WTC11 (cell line): ENCODE results near the gene HS3ST3A1. TPM values are rescaled to one million over a fixed set of nuclear protein-coding genes. Genes with fewer than 3 reads are reported as not detected.

Experiments
- ATAC-seq: fragments of 200-7000 bp; cut with Tn5 transposase; 2 replicates; pipeline ENCODE4 v1.10.0; 2021; ENCODE audit warnings: mild to moderate bottlenecking, moderate library complexity
- CTCF ChIA-PET: fragments of 300-600 bp; sonication (Branson Sonifier 250); formaldehyde crosslinking; loops from one replicate; lab custom pipeline; 2021; ENCODE audit warnings: antibody characterized with exemption; lab: Charles Lee
- POLR2A ChIA-PET: fragments of 350-600 bp; sonication (Branson Sonifier 250); formaldehyde crosslinking; loops from one replicate; lab custom pipeline; 2021; ENCODE audit warnings: antibody characterized with exemption; lab: Charles Lee
- DNase-seq: peaks from one replicate; pipeline ENCODE4 v3.0.0; 2021; ENCODE audit warnings: low spot score
- H3K27ac Mint-ChIP-seq: 2 replicates; pipeline ENCODE4 v1.8.0; 2021; ENCODE audit warnings: mixed read lengths
- H3K27me3 Mint-ChIP-seq: 2 replicates; pipeline ENCODE4 v1.8.0; 2021; ENCODE audit warnings: low read depth, mild to moderate bottlenecking, moderate library complexity, mixed read lengths
- H3K36me3 Mint-ChIP-seq: 2 replicates; pipeline ENCODE4 v1.8.0; 2021; ENCODE audit warnings: mixed read lengths
- H3K4me1 Mint-ChIP-seq: 2 replicates; pipeline ENCODE4 v1.8.0; 2022; ENCODE audit warnings: mixed read lengths
- H3K4me3 Mint-ChIP-seq: 2 replicates; pipeline ENCODE4 v1.8.0; 2021; ENCODE audit warnings: mild to moderate bottlenecking, moderate library complexity, mixed read lengths
- H3K9me3 Mint-ChIP-seq: 2 replicates; pipeline ENCODE4 v1.8.0; 2021; ENCODE audit warnings: mixed read lengths
- ATF3 ChIP-seq: sonication (generic); formaldehyde crosslinking; conservative IDR thresholded peaks from 2 replicates; pipeline ENCODE4 v1.8.1; 2022; ENCODE audit warnings: mild to moderate bottlenecking, missing genetic modification reagents
- ATF6 ChIP-seq: sonication (generic); formaldehyde crosslinking; IDR thresholded peaks from 2 replicates; pipeline ENCODE4 v1.8.1; 2023; ENCODE audit warnings: mild to moderate bottlenecking, missing genetic modification reagents
- CBFB ChIP-seq: sonication (generic); formaldehyde crosslinking; IDR thresholded peaks from 2 replicates; pipeline ENCODE4 v1.8.1; 2022; ENCODE audit warnings: mild to moderate bottlenecking, low read depth, missing genetic modification reagents
- E2F1 ChIP-seq: sonication (generic); formaldehyde crosslinking; IDR thresholded peaks from 2 replicates; pipeline ENCODE4 v1.8.0; 2022; ENCODE audit warnings: mild to moderate bottlenecking, missing genetic modification reagents
- ELF4 ChIP-seq: sonication (generic); formaldehyde crosslinking; IDR thresholded peaks from 2 replicates; pipeline ENCODE4 v1.8.1; 2022; ENCODE audit warnings: low read depth, mild to moderate bottlenecking, moderate library complexity, missing genetic modification reagents
- ERG ChIP-seq: fragments of 250-450 bp; sonication (Bioruptor Pico); IDR thresholded peaks from 2 replicates; pipeline ENCODE4 v1.8.0; 2021; ENCODE audit warnings: mild to moderate bottlenecking
- FOXJ3 ChIP-seq: sonication (generic); formaldehyde crosslinking; IDR thresholded peaks from 2 replicates; pipeline ENCODE4 v1.9.0; 2021; ENCODE audit warnings: missing genetic modification reagents, mild to moderate bottlenecking, borderline replicate concordance
- NFATC4 ChIP-seq: fragments of 250-450 bp; sonication (Bioruptor Pico); IDR thresholded peaks from 2 replicates; pipeline ENCODE4 v1.9.0; 2021; ENCODE audit warnings: mild to moderate bottlenecking
- NR2C2 ChIP-seq: sonication (generic); formaldehyde crosslinking; IDR thresholded peaks from 2 replicates; pipeline ENCODE4 v1.8.0; 2022; ENCODE audit warnings: mild to moderate bottlenecking, missing genetic modification reagents
- PREB ChIP-seq: sonication (generic); formaldehyde crosslinking; IDR thresholded peaks from 2 replicates; pipeline ENCODE4 v1.8.1; 2022; ENCODE audit warnings: mild to moderate bottlenecking, missing genetic modification reagents, moderate library complexity, borderline replicate concordance
- RORB ChIP-seq: fragments of 250-450 bp; sonication (Bioruptor Pico); IDR thresholded peaks from 2 replicates; pipeline ENCODE4 v1.9.0; 2021; ENCODE audit warnings: mild to moderate bottlenecking
- SMAD3 ChIP-seq: sonication (generic); formaldehyde crosslinking; IDR thresholded peaks from 2 replicates; pipeline ENCODE4 v1.8.0; 2022; ENCODE audit warnings: missing genetic modification reagents, mild to moderate bottlenecking, borderline replicate concordance
- STAT6 ChIP-seq: sonication (generic); formaldehyde crosslinking; conservative IDR thresholded peaks from 2 replicates; pipeline ENCODE4 v1.8.1; 2023; ENCODE audit warnings: mild to moderate bottlenecking, low read depth, missing genetic modification reagents, moderate library complexity
- TCF7 ChIP-seq: sonication (generic); formaldehyde crosslinking; IDR thresholded peaks from 2 replicates; pipeline ENCODE4 v1.8.0; 2022; ENCODE audit warnings: mild to moderate bottlenecking, low read depth, missing genetic modification reagents, moderate library complexity
- TP53 ChIP-seq: sonication (generic); formaldehyde crosslinking; IDR thresholded peaks from 2 replicates; pipeline ENCODE4 v1.8.1; 2023; ENCODE audit warnings: mild to moderate bottlenecking, missing genetic modification reagents
- ZBTB43 ChIP-seq: sonication (generic); formaldehyde crosslinking; IDR thresholded peaks from 2 replicates; pipeline ENCODE4 v1.8.1; 2023; ENCODE audit warnings: mild to moderate bottlenecking, missing genetic modification reagents
- ZNF423 ChIP-seq: fragments of 250-450 bp; sonication (Bioruptor Pico); IDR thresholded peaks from 2 replicates; pipeline ENCODE4 v2.1.2; 2022; ENCODE audit warnings: mild to moderate bottlenecking, moderate library complexity
- total RNA-seq: library from RNA; stranded (reverse); gene quantifications from 3 replicates; pipeline ENCODE4 v1.2.3, GENCODE V29; 2021

The HS3ST3A1 gene
- total RNA-seq, 1 experiment from 2014 or later = 9.7 TPM

- CTCF ChIA-PET = interaction anchor here (0.6 kb wide), 1 partner anchor 56 kb away, joined by 6 read pairs; no protein-coding TSS in a partner anchor
- no peak overlapping the region for H3K4me3 Mint-ChIP-seq
- H3K27ac Mint-ChIP-seq = no peak overlapping the region
Observed at GRCh38 chr17:13537167-13537731, 64.5 kb downstream of the HS3ST3A1 start.

More at GRCh38 chr17:13537167-13537731, 64.5 kb downstream of the HS3ST3A1 start:
- no peak for ATAC-seq
- no peaks in the 10 kb centered on the region; the same call in 1 of the 2 replicates for H3K27me3 Mint-ChIP-seq
- TF ChIP-seq NR2C2 (CRISPR knock-in tag) = no peak
- TF ChIP-seq ATF3 (CRISPR knock-in tag) = no peak
- TF ChIP-seq E2F1 (CRISPR knock-in tag) = no peak
- no peak for TF ChIP-seq PREB (CRISPR knock-in tag)
- TF ChIP-seq ZBTB43 (CRISPR knock-in tag) = no peak
- TF ChIP-seq FOXJ3 (CRISPR knock-in tag) = no peak
- no peak for TF ChIP-seq CBFB (CRISPR knock-in tag)
- no peak for TF ChIP-seq NFATC4 (CRISPR knock-in tag)
- no peak for TF ChIP-seq SMAD3
- no peak for TF ChIP-seq STAT6 (CRISPR knock-in tag)
- no peak for TF ChIP-seq ZNF423 (CRISPR knock-in tag)
- no peak for TF ChIP-seq ERG (CRISPR knock-in tag)
- TF ChIP-seq ELF4 = no peak
- TF ChIP-seq RORB (CRISPR knock-in tag) = no peak
- no peak for TF ChIP-seq TP53 (CRISPR knock-in tag)
- no peak for TF ChIP-seq ATF6 (CRISPR knock-in tag)
- no peak for TF ChIP-seq TCF7
- TF ChIP-seq, all 79 proteins: peak for 0
- H3K9me3 Mint-ChIP-seq = peaks cover 23% of the 10 kb centered on the region
- H3K4me1 Mint-ChIP-seq = peaks cover 5% of the 10 kb centered on the region
- POLR2A ChIA-PET = no interaction called here
- no peak for DNase-seq
- H3K36me3 Mint-ChIP-seq = peaks cover 33% of the 10 kb centered on the region
